Myocyte (in vitro differentiated cells): ENCODE measurements around the gene ADA. TPM values are rescaled to one million over a fixed set of nuclear protein-coding genes. Genes with fewer than 3 reads are reported as not detected.
A peak's percentile ranks its signal among the peaks of the same experiment; 100 is the strongest.

ENCODE experiments used
- DNase-seq: peaks from one replicate; pipeline ENCODE4 v3.0.0-alpha.2; 2012; ENCODE audit warnings: low read depth
- total RNA-seq: library from RNA; depleted of rRNA; stranded (reverse); fragments of >200 nt; gene quantifications from 2 replicates; pipeline ENCODE4 v1.2.3, GENCODE V29; 2014

ADA gene
- total RNA-seq, 1 donor from 2014 or later: 1.4 TPM

DNA sequence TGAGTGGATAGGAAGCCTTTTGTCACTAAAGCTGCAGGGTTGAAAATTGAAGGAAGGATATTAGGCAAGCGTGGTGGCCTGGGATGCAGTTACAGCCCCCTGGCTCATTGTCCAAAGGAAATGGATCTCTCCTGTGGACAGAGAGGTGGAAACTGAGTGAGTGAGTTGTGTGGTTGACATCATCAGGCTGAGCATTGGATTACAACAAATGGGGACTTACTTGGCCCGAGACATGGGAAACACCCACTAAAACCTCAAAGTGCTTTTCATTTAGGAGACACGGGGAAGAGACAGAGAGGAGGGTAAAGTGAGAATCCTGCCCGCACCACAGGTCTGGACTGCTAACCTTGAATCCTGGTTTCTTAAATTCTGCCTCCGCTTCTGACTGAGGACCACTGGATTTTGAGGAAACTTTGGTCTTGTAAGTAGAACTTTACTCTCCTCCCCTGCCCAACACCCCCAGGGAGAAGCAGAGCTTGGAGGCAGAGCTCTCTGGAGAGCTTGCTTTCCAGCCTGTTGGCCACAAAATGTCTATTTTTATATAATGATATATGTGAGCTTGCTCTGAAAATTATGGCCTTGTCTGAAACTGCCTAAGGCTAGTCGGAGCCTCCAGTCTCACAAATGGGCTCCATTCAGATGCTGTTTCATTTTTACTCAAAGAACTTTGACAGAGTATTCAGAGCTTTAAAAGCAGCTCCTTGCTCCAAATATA lies 69.0 kb downstream of the ADA start, which contains the start of gene PKIG:
Gene PKIG, plus strand, starts transcription at position 269 of the 715 bp plus-strand sequence. CDS start 31,978 bp downstream, outside the sequence.
- DNase-seq: peak; percentile 89

DNA sequence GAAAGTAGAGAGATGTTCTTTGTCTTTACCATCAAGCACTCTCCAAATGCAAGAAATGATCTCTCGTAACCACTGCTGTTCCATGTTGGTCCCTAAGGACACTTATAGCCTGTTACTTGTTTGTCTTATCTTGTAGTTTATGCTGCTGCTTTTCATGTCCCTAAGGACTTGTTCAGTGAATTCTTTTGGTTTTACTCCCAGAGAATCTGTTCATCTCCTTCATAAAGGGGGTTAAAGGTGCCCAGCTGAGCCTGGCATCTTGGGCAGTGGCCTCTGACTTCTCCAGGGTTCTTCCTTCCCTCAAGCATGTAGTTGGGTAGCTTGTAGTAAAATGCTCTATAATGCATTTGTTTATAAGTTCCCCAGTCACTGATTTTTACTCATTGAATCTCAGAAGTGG lies 70.0 kb downstream of the ADA start:
- DNase-seq: no peak

DNA sequence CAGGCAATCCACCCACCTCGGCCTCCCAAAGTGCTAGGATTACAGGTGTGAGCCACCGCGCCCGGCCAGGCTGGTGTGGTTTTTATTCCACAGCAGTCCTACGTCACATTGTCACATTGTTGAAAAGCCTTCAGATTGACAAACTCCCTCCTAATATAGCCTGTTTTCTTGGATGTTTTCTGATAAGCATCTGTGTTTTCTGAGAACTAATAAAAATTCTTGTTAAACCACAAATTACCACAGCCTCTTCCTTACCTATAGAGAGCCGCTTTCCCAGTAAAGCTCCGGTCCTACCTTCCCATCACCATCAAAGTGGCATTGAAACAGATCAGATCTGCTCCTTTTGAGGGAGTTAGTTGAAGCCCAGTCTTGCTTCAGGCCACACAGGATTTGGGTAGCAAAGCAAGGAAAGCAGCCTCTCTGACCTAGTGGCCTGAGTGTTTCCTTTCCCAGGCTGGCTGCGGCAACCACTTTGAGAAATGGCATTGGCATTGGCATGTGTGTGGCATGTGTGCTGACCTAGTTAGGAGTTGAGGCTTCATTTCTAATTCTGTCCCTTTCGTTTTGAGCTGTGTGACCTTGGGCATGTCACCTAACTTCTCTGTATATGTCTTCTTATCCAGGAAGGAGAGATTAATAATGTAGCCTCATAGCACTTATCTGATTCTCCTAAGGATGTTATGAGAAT lies 70.8 kb downstream of the ADA start:
- no peak for DNase-seq

DNA sequence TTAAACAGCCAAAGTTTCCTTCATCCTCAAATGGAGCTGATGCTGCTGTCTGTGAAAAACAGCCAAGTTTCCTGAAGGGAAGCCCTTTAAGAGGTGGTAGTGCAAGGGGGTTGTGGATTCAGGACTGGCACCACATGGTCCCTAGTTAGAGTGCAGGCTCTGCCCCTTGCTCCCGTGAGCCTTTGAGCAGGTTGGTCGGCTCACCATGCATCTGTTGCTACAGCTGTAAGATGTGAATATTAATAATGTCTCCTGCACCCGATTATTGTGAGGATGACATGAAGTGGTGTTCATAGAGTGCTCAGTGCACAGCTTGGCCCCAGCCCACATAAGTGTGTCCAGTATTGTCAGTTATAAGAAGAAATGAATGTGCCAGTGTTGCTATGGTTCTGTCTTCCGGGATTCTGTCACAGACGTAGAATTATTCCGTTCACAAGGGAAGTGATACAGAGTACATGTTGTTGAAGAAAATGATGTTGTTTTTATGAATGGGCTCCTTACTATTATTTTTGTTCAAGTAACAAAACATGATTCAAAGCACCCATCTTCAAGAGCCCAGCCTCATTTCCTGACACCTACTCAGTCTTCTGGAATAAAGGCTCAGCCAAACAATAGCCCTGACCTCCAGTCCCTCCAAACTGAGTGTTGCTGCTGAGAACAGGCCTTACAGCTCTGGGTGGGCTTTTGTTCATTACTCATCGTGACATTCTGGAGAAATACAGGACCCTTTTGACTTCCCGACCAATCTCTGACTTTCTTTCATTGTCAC lies 72.0 kb downstream of the ADA start:
- no peak for DNase-seq

DNA sequence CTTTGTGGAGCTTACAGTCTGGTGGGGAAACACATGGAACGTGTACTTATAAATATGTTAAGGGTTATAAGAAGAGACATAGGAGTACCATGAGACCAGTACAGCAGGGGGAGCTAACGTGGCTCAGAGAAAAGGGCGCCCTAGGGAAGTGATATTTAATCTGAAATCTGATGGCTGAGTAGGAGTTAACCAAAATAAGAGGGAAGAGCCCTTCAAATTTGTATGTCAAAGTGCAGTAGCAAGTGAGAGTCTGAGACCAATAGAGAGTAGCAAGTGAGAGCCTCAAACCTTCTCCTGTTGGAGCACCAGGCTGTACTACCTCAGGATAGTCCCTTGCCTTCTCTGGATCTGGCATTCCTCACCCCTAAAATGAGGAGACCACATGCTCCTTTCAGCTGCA lies 75.2 kb downstream of the ADA start:
- peak; percentile 49 for DNase-seq

DNA sequence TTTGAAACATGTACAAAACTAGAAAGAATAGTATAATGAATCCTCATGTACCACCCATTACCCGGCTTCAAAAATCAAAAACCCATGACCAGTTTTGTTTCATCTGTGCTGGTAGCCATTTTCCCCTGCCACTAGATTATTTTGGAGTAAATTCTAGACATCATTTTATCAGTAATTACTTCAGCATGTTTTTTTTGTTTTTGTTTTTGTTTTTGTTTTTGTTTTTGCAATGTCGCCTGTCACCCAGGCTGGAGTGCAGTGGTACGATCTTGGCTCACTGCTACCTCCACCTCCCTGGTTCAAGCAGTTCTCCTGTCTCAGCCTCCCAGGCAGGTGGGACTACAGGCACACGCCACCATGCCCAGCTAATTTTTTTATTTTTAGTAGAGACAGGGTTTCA lies 77.1 kb downstream of the ADA start:
- DNase-seq: no peak

DNA sequence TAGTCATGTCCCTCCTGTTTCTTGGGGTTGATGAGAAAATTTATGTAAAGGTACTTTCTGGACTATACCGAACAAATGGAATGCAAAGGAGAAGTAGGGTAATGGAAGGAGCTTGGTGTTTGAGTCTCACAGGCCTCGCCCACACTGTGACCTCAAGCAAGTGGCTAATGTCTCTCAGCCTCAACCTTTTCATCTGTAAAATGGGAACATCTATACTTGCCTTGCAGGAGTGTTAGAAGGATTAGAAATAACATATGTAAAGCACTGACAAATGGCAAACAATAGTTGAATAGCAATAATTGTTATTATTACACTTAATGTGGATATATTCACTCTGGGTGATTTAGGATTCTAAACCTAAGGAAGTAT lies 78.0 kb downstream of the ADA start:
- no peak for DNase-seq

DNA sequence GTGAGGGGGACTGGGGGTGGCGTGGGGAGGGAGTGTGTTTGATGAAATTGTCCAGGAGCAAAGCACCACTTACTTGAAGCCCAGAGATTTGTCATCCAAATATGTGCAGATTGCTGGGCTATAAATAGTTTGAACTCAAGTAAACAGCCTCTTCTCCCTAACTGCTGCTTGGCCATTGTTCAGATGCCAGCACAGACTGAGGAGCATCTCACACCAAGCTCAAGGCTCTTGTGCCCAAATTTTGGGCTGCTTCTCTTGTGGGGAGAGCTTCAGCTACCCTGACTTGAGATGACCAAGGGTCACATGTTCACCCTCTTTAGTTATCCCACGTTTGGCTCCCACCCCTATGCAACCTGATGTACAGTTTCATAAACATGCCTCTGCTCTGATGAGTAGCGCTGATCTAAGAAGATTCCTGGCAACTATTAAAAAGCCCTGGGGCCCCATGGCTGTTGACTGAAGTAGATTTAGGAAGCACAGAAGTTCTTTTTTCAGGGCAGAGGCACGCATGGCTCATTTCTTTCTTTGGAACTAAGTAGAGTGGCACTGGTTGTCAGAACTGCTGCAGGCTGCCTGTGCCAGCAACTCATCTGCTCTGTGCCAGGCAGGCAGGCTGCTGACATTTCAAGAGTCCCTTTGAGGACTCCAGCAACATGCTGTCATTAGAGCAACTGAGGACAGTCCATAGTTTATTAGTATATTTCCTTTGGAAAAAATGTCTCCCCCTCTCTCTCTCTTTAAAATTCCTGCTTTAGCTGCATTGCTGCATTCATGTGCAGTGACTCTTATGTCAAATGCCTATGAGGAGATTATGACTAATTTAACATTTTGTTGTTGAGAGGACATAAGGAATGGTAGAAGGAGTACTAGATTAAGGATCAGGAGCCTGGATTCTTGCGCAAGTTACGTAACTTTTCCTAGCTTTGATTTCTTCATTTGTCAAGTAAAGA lies 78.7 kb downstream of the ADA start:
- DNase-seq: peak; percentile 87

DNA sequence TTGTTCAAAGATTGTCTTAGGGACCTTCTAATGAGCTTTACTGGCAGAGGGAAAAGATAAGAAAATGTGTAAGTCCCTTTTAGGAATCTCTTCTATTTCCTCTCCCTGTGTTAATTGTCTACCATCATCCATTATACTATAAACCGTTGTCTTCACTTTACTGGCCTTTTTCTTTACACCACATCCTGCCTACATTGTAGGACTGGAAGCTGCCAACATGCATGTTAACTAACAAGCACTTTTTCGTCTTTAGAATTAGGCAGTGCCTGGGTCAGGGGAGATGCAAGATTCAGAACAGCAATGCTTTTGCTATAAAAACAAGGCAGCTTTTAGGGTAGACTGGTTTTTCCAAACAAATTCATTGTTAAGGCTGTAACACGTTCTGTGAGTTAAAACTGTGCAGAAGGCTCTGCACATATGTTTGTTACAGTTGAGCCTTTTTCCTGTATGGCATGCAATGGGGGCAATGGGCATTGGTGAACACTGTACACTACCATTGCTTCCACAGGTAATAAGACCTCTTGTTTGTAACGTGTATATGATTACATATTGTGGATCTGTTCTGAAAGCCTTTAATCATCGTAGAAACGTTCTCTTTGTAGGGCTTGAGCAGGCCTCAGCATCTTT lies 80.0 kb downstream of the ADA start:
- no peak for DNase-seq

DNA sequence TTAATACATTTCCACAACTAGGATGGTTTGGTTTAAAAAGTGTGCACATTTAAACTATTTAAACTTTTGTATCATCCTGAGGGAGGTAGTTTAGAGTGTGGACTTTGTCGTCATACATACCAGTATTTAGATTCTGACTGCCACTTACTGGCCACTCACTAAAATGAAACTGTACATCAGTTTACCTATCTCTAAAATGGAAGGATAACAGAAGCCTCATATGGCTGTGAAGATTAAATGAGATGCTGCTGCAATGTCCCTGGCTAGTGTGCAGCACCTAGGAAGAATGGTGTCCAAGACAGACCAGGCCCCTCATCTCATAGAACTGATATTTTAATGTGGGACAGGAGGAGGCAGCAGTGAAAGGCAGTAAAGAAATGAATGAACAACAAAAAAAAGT lies 81.1 kb downstream of the ADA start:
- no peak for DNase-seq

Other genes starting within 250 kb of the ADA start
- gene TTPAL, start 175.8 kb downstream of the ADA start, total RNA-seq: 4.8 and 7.2 TPM in 2 replicates
- 82.7 and 96.2 TPM in 2 replicates for gene SERINC3, start 129.6 kb downstream of the ADA start, total RNA-seq
- 46.8 and 51.9 TPM in 2 replicates for gene PKIG, start 69.1 kb downstream of the ADA start, total RNA-seq
- gene CCN5, start 63.7 kb upstream of the ADA start, total RNA-seq: 0.16 and 0.19 TPM in 2 replicates
- not detected in 2 replicates for gene KCNK15, start 94.2 kb upstream of the ADA start, total RNA-seq
- gene RIMS4, start 158.8 kb upstream of the ADA start, total RNA-seq: not detected in 2 replicates
- 53.6 TPM in 2 replicates for gene YWHAB, start 234.0 kb upstream of the ADA start, total RNA-seq